Upper lobe of right lung (tissue), 1 donor: Measurements from ENCODE around the gene CAPN12. TPM values are rescaled to one million over a fixed set of nuclear protein-coding genes. Genes with fewer than 3 reads are reported as not detected.

Source experiments
- total RNA-seq: library from RNA; stranded (reverse); fragmentation: NEBNext Ultra II Directional; extraction: Animal tissue kit (Norgen Biotek cat#: 25700); gene quantifications from one replicate; pipeline ENCODE4 v1.2.1, GENCODE V29; 2021
- donor health status: DM: no; HTN: yes; CAD: no; lungs with severe emphysema.

CAPN12 gene
- total RNA-seq, 1 donor from 2014 or later: 14.4 TPM

Other genes with a start within 250 kb of the CAPN12 start
- 12.1 TPM for gene MAP4K1, start 126.5 kb downstream of the CAPN12 start, total RNA-seq
- 215 TPM for gene EIF3K, start 125.3 kb downstream of the CAPN12 start, total RNA-seq
- gene ACTN4, start 96.8 kb downstream of the CAPN12 start, total RNA-seq: 565 TPM
- not detected for gene LGALS7, start 29.0 kb upstream of the CAPN12 start, total RNA-seq
- 3.2 TPM for gene LGALS7B, start 44.7 kb upstream of the CAPN12 start, total RNA-seq
- 3.7 TPM for gene LGALS4, start 68.5 kb upstream of the CAPN12 start, total RNA-seq
- gene ECH1, start 87.3 kb upstream of the CAPN12 start, total RNA-seq: 210 TPM
- gene HNRNPL, start 105.5 kb upstream of the CAPN12 start, total RNA-seq: 248 TPM
- gene RINL, start 133.8 kb upstream of the CAPN12 start, total RNA-seq: 12.0 TPM
- 59.2 TPM for gene SIRT2, start 155.1 kb upstream of the CAPN12 start, total RNA-seq
- gene NFKBIB, start 155.5 kb upstream of the CAPN12 start, total RNA-seq: 25.5 TPM
- 0.67 TPM for gene CCER2, start 167.7 kb upstream of the CAPN12 start, total RNA-seq
- gene SARS2, start 186.3 kb upstream of the CAPN12 start, total RNA-seq: 21.6 TPM
- gene MRPS12, start 186.5 kb upstream of the CAPN12 start, total RNA-seq: 28.8 TPM
- 13.3 TPM for gene FBXO17, start 231.3 kb upstream of the CAPN12 start, total RNA-seq